Right atrium auricular region (tissue), 2 donors: ENCODE measurements around the gene ARMC9. TPM values are rescaled to one million over a fixed set of nuclear protein-coding genes. Genes with fewer than 3 reads are reported as not detected.

Experiments
- DNase-seq: peaks from one replicate; pipeline ENCODE4 v3.0.0-alpha.2; 2019; ENCODE audit warnings: low spot score
- H3K27ac ChIP-seq, 2 donors: fragments of 200-600 bp; sonication (generic); 1 replicate in 1 of 2; 2 replicates in 1 of 2; pipeline ENCODE4 v1.5.1; 2016 to 2019
- H3K27me3 ChIP-seq, 2 donors: fragments of 200-600 bp; sonication (generic); one replicate each; pipeline versions ENCODE4 v1.5.1 to v1.6.0; 2017 to 2019
- H3K36me3 ChIP-seq: fragments of 200-600 bp; sonication (generic); one replicate; pipeline ENCODE4 v1.5.1; 2016
- H3K4me1 ChIP-seq, 2 donors: fragments of 200-600 bp; sonication (generic); one replicate each; pipeline versions ENCODE4 v1.5.1 to v1.6.0; 2017 to 2019
- H3K4me3 ChIP-seq, 2 donors: fragments of 200-600 bp; sonication (generic); 1 replicate in 1 of 2; 2 replicates in 1 of 2; pipeline ENCODE4 v1.5.1; 2017 to 2019; ENCODE audit warnings: mild to moderate bottlenecking in 1 of 2, moderate library complexity in 1 of 2
- H3K9me3 ChIP-seq, 2 donors: fragments of 200-600 bp; sonication (generic); one replicate each; pipeline ENCODE4 v1.5.1; 2019
- total RNA-seq, 2 donors: library from RNA; depleted of rRNA; stranded (reverse); fragments of >200 nt; gene quantifications; one replicate each; pipeline ENCODE4 v1.1.0, GENCODE V29; 2016
- TF ChIP-seq, protein P1 (sequence below), 2 donors: fragments of 200-600 bp; sonication (generic); IDR thresholded peaks; one replicate each; pipeline ENCODE4 v1.5.1; 2019; ENCODE audit warnings: antibody characterized with exemption in 2 of 2

The ARMC9 gene
- total RNA-seq, 2 donors from 2014 or later, result 2.0 to 2.9 TPM

DNA sequence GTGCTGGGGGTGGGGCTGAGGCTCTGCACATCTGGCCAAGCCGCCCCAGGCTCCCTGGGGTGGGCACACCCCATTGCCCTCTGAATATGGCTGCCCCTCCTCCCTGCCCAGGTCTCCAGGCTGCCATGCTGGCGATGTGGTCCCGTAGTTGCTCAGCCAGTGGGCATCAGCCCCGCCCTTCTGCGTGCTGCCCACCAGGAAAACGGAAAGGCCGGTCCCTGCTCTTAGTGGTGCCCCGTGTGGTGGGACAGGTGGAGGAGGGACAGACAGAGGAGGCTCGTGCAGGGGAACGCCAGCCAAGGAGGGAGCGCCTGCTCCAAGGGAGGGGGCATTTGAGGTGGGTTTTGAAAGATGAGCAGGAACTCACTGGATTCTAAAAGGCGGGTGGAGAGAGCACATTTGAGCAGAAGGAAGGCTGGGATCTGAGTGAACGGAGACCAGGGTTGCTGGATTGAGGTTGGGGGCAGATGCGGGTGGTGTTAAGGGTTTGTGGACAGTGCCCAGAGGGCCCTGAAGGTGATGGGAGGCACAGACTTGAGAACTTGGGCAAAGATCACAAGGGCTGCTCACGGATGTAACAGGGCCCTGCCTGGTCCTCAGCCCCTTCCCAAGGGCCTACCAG lies 190.4 kb downstream of the ARMC9 start:
- Histone ChIP-seq H3K27ac (no peak overlapping the region), H3K4me3 (no peak overlapping the region), H3K36me3 (no peaks in the 10 kb centered on the region), H3K4me1 (peaks cover 0 to 9% of the 10 kb centered on the region in 2 donors), H3K27me3 (no peaks in the 10 kb centered on the region), H3K9me3 (peaks cover 0 to 12% of the 10 kb centered on the region in 2 donors)
- TF ChIP-seq, protein P1, sequence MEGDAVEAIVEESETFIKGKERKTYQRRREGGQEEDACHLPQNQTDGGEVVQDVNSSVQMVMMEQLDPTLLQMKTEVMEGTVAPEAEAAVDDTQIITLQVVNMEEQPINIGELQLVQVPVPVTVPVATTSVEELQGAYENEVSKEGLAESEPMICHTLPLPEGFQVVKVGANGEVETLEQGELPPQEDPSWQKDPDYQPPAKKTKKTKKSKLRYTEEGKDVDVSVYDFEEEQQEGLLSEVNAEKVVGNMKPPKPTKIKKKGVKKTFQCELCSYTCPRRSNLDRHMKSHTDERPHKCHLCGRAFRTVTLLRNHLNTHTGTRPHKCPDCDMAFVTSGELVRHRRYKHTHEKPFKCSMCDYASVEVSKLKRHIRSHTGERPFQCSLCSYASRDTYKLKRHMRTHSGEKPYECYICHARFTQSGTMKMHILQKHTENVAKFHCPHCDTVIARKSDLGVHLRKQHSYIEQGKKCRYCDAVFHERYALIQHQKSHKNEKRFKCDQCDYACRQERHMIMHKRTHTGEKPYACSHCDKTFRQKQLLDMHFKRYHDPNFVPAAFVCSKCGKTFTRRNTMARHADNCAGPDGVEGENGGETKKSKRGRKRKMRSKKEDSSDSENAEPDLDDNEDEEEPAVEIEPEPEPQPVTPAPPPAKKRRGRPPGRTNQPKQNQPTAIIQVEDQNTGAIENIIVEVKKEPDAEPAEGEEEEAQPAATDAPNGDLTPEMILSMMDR (IDR thresholded peaks at IDR 0.05), result no peak
- DNase-seq, result no peak

DNA sequence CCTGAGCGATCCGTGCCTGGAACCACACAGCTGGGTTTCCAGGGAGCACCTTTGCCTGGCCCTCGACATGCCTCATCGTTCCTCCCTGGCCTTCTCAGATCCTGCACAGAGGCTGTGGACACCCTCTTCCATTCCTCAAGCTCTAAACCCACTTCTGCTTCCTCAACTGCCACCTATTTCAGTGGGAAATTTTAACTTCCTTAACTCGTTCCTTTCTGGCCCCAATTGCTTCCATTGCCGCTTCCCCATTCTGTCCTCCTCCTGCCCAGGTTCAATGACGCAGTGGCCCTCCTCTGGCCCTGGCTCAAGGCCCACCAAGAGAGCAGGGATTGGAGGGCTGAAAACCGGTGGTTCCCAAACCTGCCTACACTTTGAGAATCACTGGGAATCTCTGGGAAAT lies 192.2 kb downstream of the ARMC9 start:
- Histone ChIP-seq H3K9me3 (no peaks in the 10 kb centered on the region), H3K27me3 (no peaks in the 10 kb centered on the region), H3K4me3 (no peak overlapping the region), H3K4me1 (peaks cover 0 to 16% of the 10 kb centered on the region in 2 donors), H3K27ac (no peak overlapping the region), H3K36me3 (no peaks in the 10 kb centered on the region)
- no peak for DNase-seq
- TF ChIP-seq, protein P1 (IDR thresholded peaks at IDR 0.05), result no peak

DNA sequence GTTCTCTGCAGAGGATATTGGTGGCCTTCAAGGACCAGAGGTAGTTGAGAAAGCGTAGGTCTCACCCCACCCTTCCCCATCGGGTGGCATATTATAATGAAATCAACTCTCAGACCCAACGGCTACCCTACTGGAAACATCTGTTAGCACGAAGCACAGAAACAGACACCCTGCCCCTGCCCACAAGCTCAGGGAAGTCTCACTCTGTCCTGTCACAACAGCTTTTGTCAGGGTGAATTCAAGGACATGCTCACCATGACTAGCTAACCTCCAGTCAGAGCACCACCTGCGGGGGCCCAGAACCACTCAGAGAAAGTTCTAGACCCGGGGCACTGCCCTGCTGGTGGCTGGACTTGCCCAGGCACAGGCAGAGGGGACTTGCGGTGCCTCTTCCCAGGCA lies 193.6 kb downstream of the ARMC9 start:
- H3K9me3 ChIP-seq, result no peaks in the 10 kb centered on the region
- peaks cover 0 to 22% of the 10 kb centered on the region in 2 donors for H3K4me1 ChIP-seq
- H3K36me3 ChIP-seq, result no peaks in the 10 kb centered on the region
- H3K27ac ChIP-seq, result no peak overlapping the region
- DNase-seq, result no peak
- TF ChIP-seq, protein P1 (IDR thresholded peaks at IDR 0.05), result no peak
- peaks cover 0 to 3% of the 10 kb centered on the region in 2 donors for H3K27me3 ChIP-seq
- H3K4me3 ChIP-seq, result no peak overlapping the region

DNA sequence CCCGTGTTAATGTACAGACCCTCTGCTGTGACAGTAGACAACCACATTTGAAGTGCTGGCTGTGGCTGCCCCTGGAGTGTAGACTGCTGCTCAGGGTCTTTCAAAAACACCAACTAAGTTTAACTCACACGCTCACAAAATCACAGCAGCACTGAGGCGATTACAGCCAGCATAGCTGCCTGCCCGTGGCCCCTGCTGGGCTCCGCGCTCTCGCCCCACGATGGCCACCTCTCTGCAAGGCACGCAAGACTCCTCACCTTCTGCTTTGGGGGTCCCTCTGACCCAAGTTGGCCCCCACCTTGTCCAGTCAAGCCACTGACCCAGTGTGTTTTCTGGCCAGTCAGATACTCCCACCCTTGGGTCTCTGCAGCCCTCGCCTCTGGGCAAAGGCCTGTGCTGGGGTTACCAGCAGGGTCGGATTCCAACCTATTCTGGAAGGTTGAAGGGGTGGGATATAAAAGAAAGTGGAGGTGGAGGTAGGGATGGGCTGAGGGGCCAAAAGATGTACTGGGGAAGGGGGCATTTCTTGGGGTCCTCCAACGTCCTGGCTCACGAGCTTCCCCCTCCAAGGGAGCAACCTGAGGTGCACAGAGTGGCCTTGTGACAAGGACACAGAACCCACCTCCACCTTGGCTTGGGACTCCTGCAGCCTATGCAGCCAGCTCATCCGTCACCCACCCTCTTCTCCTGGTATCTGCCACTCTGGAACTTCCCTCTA lies 194.2 kb downstream of the ARMC9 start:
- TF ChIP-seq, protein P1 (IDR thresholded peaks at IDR 0.05), result no peak
- DNase-seq, result no peak

DNA sequence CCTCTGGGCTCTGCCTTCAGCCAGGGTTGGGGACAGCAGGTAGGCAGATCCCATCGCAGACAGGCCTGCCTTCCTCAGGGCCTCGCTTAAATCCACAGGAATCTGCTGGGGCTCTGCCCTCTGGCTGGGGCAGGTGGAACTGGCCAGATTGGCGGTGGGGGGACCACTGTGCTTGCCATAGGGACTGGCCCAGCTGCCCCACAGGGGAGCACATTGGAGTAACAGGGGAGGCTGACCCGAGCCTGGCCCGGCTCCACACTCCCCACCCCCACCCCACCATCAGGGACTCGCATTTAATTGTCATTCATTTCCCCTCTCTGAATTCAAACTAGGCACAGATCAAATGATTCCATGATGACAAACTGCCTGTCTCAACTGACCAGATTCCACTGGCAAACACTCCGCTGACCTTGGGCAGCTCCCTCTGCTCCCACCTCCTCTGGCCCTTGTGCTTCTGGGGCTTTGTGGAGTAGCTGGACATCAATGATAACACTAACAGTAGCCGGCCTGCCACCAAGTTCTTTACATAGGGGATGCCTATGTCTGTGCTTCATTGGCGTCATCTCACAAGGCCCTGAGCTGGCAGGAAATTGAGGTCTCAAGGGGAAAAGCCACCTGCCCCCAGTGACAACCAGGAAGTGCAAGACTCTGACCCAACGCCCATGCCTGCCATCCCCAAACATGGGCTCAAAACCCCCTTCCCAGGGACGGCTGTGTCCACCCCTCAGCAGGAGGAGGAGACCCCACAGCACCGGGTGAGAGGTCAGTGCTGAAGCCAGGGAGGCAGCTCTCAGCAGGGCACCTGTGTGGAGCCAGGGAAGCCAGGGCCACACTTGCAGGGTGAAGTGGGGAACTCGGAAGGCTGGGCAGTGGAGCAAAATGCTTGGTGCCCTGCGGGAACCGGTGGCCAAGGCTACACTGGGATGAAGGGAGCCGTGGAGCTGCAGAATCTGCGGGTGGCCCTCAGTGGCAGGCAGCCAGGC lies 195.0 kb downstream of the ARMC9 start:
- peaks cover 0 to 16% of the 10 kb centered on the region in 2 donors for H3K4me1 ChIP-seq
- H3K27me3 ChIP-seq, result peaks cover 0 to 3% of the 10 kb centered on the region in 2 donors
- TF ChIP-seq, protein P1 (IDR thresholded peaks at IDR 0.05), result peak in 1 of 2 donors; percentile 41
- no peaks in the 10 kb centered on the region for H3K36me3 ChIP-seq
- no peaks in the 10 kb centered on the region for H3K9me3 ChIP-seq
- no peak overlapping the region for H3K4me3 ChIP-seq
- DNase-seq, result no peak
- H3K27ac ChIP-seq, result no peak overlapping the region

More for the DNA sequence above, 194.2 kb downstream of the ARMC9 start:
- Histone ChIP-seq H3K4me3 (no peak overlapping the region), H3K27ac (no peak overlapping the region), H3K9me3 (no peaks in the 10 kb centered on the region), H3K27me3 (peaks cover 0 to 3% of the 10 kb centered on the region in 2 donors), H3K36me3 (no peaks in the 10 kb centered on the region), H3K4me1 (peaks cover 0 to 22% of the 10 kb centered on the region in 2 donors)
